Measurements from ENCODE around the gene MROH8. TPM values are rescaled to one million over a fixed set of nuclear protein-coding genes. Genes with fewer than 3 reads are reported as not detected.
"Not testable (repeated sequence)": the region's sequence is repeated elsewhere in the genome, so short reads cannot be mapped to it uniquely, and the experiment has no call there.

MROH8 gene
- total and polyA plus RNA-seq, 8 donors = 0.43 to 6.4 (median 1.8) TPM; not detected in 1

GRCh38 chr20:37128803-37129202 is 50.5 kb downstream of the MROH8 start:
- Histone ChIP-seq H3K27me3 (no peaks in the 10 kb centered on the region), H3K9me3 (no peaks in the 10 kb centered on the region), H3K4me3 (no peak overlapping the region), H3K36me3 (peaks cover 0 to 14% (median 0%) of the 10 kb centered on the region in 4 donors), H3K4me1 (no peaks in the 10 kb centered on the region), H3K27ac (no peak overlapping the region)
- WGBS, 5 donors = 60 to 85% (median 77%) methylated on average over 3 of the region's 3 CpGs
- TF ChIP-seq CTCF (IDR thresholded peaks at IDR 0.05) (no peak), EP300 (IDR thresholded peaks at IDR 0.05) (no peak), POLR2AphosphoS5 (IDR thresholded peaks at IDR 0.05) (no peak), POLR2A (IDR thresholded peaks at IDR 0.05) (no peak)
- intact Hi-C loops (cut with DNase I; ENCODE audit: low total_unique reads) = no loop called here
- DNase-seq = no peak

GRCh38 chr20:37126290-37126689 is 53.1 kb downstream of the MROH8 start:
- peaks cover 0 to 11% (median 0%) of the 10 kb centered on the region in 4 donors for H3K36me3 ChIP-seq
- 94 to 100% (median 96%) methylated on average over 7 to 26 of the region's 30 CpGs; no CpG with 5 or more reads in 1 of the 5 donors for WGBS, 5 donors
- H3K27me3 ChIP-seq = not testable (repeated sequence)

GRCh38 chr20:37123441-37123840 is 55.9 kb downstream of the MROH8 start:
- no peak overlapping the region for H3K4me3 ChIP-seq
- no peaks in the 10 kb centered on the region for H3K36me3 ChIP-seq
- no peaks in the 10 kb centered on the region for H3K4me1 ChIP-seq
- TF ChIP-seq POLR2A (IDR thresholded peaks at IDR 0.05) (no peak), EP300 (IDR thresholded peaks at IDR 0.05) (no peak), CTCF (IDR thresholded peaks at IDR 0.05) (no peak), POLR2AphosphoS5 (IDR thresholded peaks at IDR 0.05) (no peak)
- no peak overlapping the region for H3K27ac ChIP-seq
- H3K27me3 ChIP-seq = no peaks in the 10 kb centered on the region
- no peaks in the 10 kb centered on the region for H3K9me3 ChIP-seq
- DNase-seq = peak in 1 of 2 donors; percentile 4
- 72 to 92% (median 85%) methylated on average over 6 of the region's 6 CpGs for WGBS, 5 donors
- intact Hi-C loops (cut with DNase I; ENCODE audit: low total_unique reads) = no loop called here

More at GRCh38 chr20:37126290-37126689, 53.1 kb downstream of the MROH8 start:
- DNase-seq; H3K4me3 ChIP-seq; H3K9me3 ChIP-seq; H3K4me1 ChIP-seq; H3K27ac ChIP-seq; intact Hi-C loops (cut with DNase I; ENCODE audit: low total_unique reads): not testable (repeated sequence)

GRCh38 chr20:37120497-37120896 is 58.9 kb downstream of the MROH8 start:
- H3K27ac ChIP-seq = no peak overlapping the region
- H3K36me3 ChIP-seq = no peaks in the 10 kb centered on the region
- DNase-seq = no peak
- TF ChIP-seq POLR2A (IDR thresholded peaks at IDR 0.05) = no peak
- no peak for TF ChIP-seq POLR2AphosphoS5 (IDR thresholded peaks at IDR 0.05)
- no peak overlapping the region for H3K4me3 ChIP-seq
- WGBS, 5 donors = 73 to 85% (median 85%) methylated on average over 4 of the region's 4 CpGs
- no peaks in the 10 kb centered on the region for H3K4me1 ChIP-seq
- intact Hi-C loops (cut with DNase I; ENCODE audit: low total_unique reads) = no loop called here
- no peaks in the 10 kb centered on the region for H3K9me3 ChIP-seq
- no peaks in the 10 kb centered on the region for H3K27me3 ChIP-seq

GRCh38 chr20:37119356-37120036 is 59.9 kb downstream of the MROH8 start:
- Histone ChIP-seq H3K9me3 (no peaks in the 10 kb centered on the region), H3K27me3 (no peaks in the 10 kb centered on the region), H3K4me1 (no peaks in the 10 kb centered on the region), H3K27ac (no peak overlapping the region), H3K36me3 (no peaks in the 10 kb centered on the region), H3K4me3 (no peak overlapping the region)
- no peak for DNase-seq
- TF ChIP-seq POLR2A (IDR thresholded peaks at IDR 0.05) (no peak), EP300 (IDR thresholded peaks at IDR 0.05) (no peak), CTCF (IDR thresholded peaks at IDR 0.05) (no peak)
- 91 to 92% (median 92%) methylated on average over 7 of the region's 7 CpGs for WGBS, 5 donors
- intact Hi-C loops (cut with DNase I; ENCODE audit: low total_unique reads) = no loop called here
